HEK293 (cell line): ENCODE measurements around the gene PANX1.

ENCODE experiments used
- KLF8 ChIP-seq: fragments of 450-650 bp; formaldehyde crosslinking; IDR thresholded peaks from 2 replicates; pipeline ENCODE4 v1.5.1; 2016; ENCODE audit warnings: missing biosample characterization, missing genetic modification characterization
- OVOL3 ChIP-seq: fragments of 450-650 bp; formaldehyde crosslinking; IDR thresholded peaks from 2 replicates; pipeline ENCODE4 v1.5.1; 2016; ENCODE audit warnings: missing biosample characterization, missing genetic modification characterization
- WT1 ChIP-seq: fragments of 450-650 bp; formaldehyde crosslinking; IDR thresholded peaks from 2 replicates; pipeline ENCODE4 v1.5.1; 2016; ENCODE audit warnings: missing biosample characterization, missing genetic modification characterization
- YY2 ChIP-seq: fragments of 450-650 bp; formaldehyde crosslinking; IDR thresholded peaks from 2 replicates; pipeline ENCODE4 v1.5.1; 2016; ENCODE audit warnings: missing biosample characterization, missing genetic modification characterization
- ZBTB7A ChIP-seq: fragments of 450-650 bp; formaldehyde crosslinking; IDR thresholded peaks from 2 replicates; pipeline ENCODE4 v1.5.1; 2016; ENCODE audit warnings: low read depth, missing biosample characterization, missing genetic modification characterization
- ZIC2 ChIP-seq: fragments of 450-650 bp; formaldehyde crosslinking; IDR thresholded peaks from 2 replicates; pipeline ENCODE4 v1.5.1; 2016; ENCODE audit warnings: missing biosample characterization, missing genetic modification characterization
- ZNF132 ChIP-seq: fragments of 450-650 bp; formaldehyde crosslinking; IDR thresholded peaks from 2 replicates; pipeline ENCODE4 v1.5.1; 2017; ENCODE audit warnings: missing biosample characterization, missing genetic modification characterization, borderline replicate concordance
- ZNF155 ChIP-seq: fragments of 450-650 bp; formaldehyde crosslinking; IDR thresholded peaks from 2 replicates; pipeline ENCODE4 v1.5.1; 2016; ENCODE audit warnings: missing biosample characterization, missing genetic modification characterization
- ZNF184 ChIP-seq: fragments of 450-650 bp; IDR thresholded peaks from 2 replicates; pipeline ENCODE4 v1.5.1; 2018; ENCODE audit warnings: missing biosample characterization, mild to moderate bottlenecking, missing genetic modification characterization
- ZNF19 ChIP-seq: fragments of 450-650 bp; formaldehyde crosslinking; IDR thresholded peaks from 2 replicates; pipeline ENCODE4; 2016; ENCODE audit warnings: missing biosample characterization, missing genetic modification characterization, low read depth
- ZNF2 ChIP-seq: fragments of 450-650 bp; formaldehyde crosslinking; IDR thresholded peaks from 2 replicates; pipeline ENCODE4 v1.5.1; 2016; ENCODE audit warnings: missing biosample characterization, missing genetic modification characterization
- ZNF223 ChIP-seq: fragments of 450-650 bp; formaldehyde crosslinking; IDR thresholded peaks from 2 replicates; pipeline ENCODE4 v1.5.1; 2016; ENCODE audit warnings: missing biosample characterization, missing genetic modification characterization
- ZNF354C ChIP-seq: fragments of 450-650 bp; formaldehyde crosslinking; IDR thresholded peaks from 2 replicates; pipeline ENCODE4 v1.5.1; 2016; ENCODE audit warnings: missing biosample characterization, missing genetic modification characterization, low read depth, borderline replicate concordance
- ZNF37A ChIP-seq: fragments of 450-650 bp; IDR thresholded peaks from 2 replicates; pipeline ENCODE4 v1.5.1; 2018; ENCODE audit warnings: missing biosample characterization, missing genetic modification characterization
- ZNF391 ChIP-seq: fragments of 450-650 bp; formaldehyde crosslinking; IDR thresholded peaks from 2 replicates; pipeline ENCODE4 v1.5.1; 2016; ENCODE audit warnings: low read depth, missing biosample characterization, missing genetic modification characterization, borderline replicate concordance
- ZNF426 ChIP-seq: fragments of 450-650 bp; formaldehyde crosslinking; IDR thresholded peaks from 2 replicates; pipeline ENCODE4 v1.5.1; 2017; ENCODE audit warnings: missing biosample characterization, missing genetic modification characterization, mild to moderate bottlenecking, inconsistent platforms, moderate library complexity
- ZNF529 ChIP-seq: fragments of 450-650 bp; formaldehyde crosslinking; IDR thresholded peaks from 2 replicates; pipeline ENCODE4 v1.5.1; 2017; ENCODE audit warnings: missing genetic modification characterization, missing biosample characterization; ENCODE audit not compliant: insufficient replicate concordance
- ZNF549 ChIP-seq: fragments of 450-650 bp; IDR thresholded peaks from 2 replicates; pipeline ENCODE4 v1.5.1; 2018; ENCODE audit warnings: missing biosample characterization, missing genetic modification characterization, mild to moderate bottlenecking, inconsistent platforms, moderate library complexity
- ZNF558 ChIP-seq: fragments of 450-650 bp; formaldehyde crosslinking; IDR thresholded peaks from 2 replicates; pipeline ENCODE4 v1.5.1; 2016; ENCODE audit warnings: missing biosample characterization, missing genetic modification characterization
- ZNF560 ChIP-seq: fragments of 450-650 bp; formaldehyde crosslinking; IDR thresholded peaks from 2 replicates; pipeline ENCODE4 v1.5.1; 2017; ENCODE audit warnings: missing biosample characterization, missing genetic modification characterization, borderline replicate concordance
- ZNF600 ChIP-seq: fragments of 450-650 bp; formaldehyde crosslinking; IDR thresholded peaks from 2 replicates; pipeline ENCODE4 v1.5.1; 2016; ENCODE audit warnings: missing biosample characterization, missing genetic modification characterization
- ZNF610 ChIP-seq: fragments of 450-650 bp; formaldehyde crosslinking; IDR thresholded peaks from 2 replicates; pipeline ENCODE4 v1.5.1; 2016; ENCODE audit warnings: missing biosample characterization, missing genetic modification characterization, borderline replicate concordance
- ZNF629 ChIP-seq: fragments of 450-650 bp; formaldehyde crosslinking; IDR thresholded peaks from 2 replicates; pipeline ENCODE4 v1.5.1; 2017; ENCODE audit warnings: missing biosample characterization, missing genetic modification characterization
- ZNF707 ChIP-seq: fragments of 450-650 bp; formaldehyde crosslinking; IDR thresholded peaks from 2 replicates; pipeline ENCODE4 v1.5.1; 2016; ENCODE audit warnings: missing biosample characterization, missing genetic modification characterization
- ZNF785 ChIP-seq: fragments of 450-650 bp; formaldehyde crosslinking; IDR thresholded peaks from 2 replicates; pipeline ENCODE4 v1.5.1; 2016; ENCODE audit warnings: missing biosample characterization, missing genetic modification characterization
- ZSCAN30 ChIP-seq: fragments of 450-650 bp; IDR thresholded peaks from 2 replicates; pipeline ENCODE4 v1.5.1; 2018; ENCODE audit warnings: missing biosample characterization, mild to moderate bottlenecking, missing genetic modification characterization, moderate library complexity
- TF ChIP-seq, protein P1 (sequence below): fragments of 450-650 bp; formaldehyde crosslinking; IDR thresholded peaks from 2 replicates; pipeline ENCODE4 v1.5.1; 2017; ENCODE audit warnings: missing biosample characterization, missing genetic modification characterization
- TF ChIP-seq, protein P2 (sequence below): fragments of 450-650 bp; formaldehyde crosslinking; optimal IDR thresholded peaks from 2 replicates; pipeline ENCODE3; 2016; ENCODE audit warnings: missing biosample characterization, mild to moderate bottlenecking, missing genetic modification characterization
- TF ChIP-seq, protein P3 (sequence below): fragments of 450-650 bp; formaldehyde crosslinking; IDR thresholded peaks from 2 replicates; pipeline ENCODE4 v1.5.1; 2017; ENCODE audit warnings: missing biosample characterization, missing genetic modification characterization
- TF ChIP-seq, protein P4 (sequence below): fragments of 450-650 bp; formaldehyde crosslinking; IDR thresholded peaks from 2 replicates; pipeline ENCODE4; 2016; ENCODE audit warnings: missing biosample characterization, missing genetic modification characterization
- TF ChIP-seq, protein P5 (sequence below): fragments of 450-650 bp; formaldehyde crosslinking; IDR thresholded peaks from 2 replicates; pipeline ENCODE4 v1.5.1; 2017; ENCODE audit warnings: missing biosample characterization, missing genetic modification characterization
- TF ChIP-seq, protein P6 (sequence below): fragments of 450-650 bp; formaldehyde crosslinking; IDR thresholded peaks from 2 replicates; pipeline ENCODE4 v1.5.1; 2016; ENCODE audit warnings: missing biosample characterization, missing genetic modification characterization

The PANX1 gene

DNA sequence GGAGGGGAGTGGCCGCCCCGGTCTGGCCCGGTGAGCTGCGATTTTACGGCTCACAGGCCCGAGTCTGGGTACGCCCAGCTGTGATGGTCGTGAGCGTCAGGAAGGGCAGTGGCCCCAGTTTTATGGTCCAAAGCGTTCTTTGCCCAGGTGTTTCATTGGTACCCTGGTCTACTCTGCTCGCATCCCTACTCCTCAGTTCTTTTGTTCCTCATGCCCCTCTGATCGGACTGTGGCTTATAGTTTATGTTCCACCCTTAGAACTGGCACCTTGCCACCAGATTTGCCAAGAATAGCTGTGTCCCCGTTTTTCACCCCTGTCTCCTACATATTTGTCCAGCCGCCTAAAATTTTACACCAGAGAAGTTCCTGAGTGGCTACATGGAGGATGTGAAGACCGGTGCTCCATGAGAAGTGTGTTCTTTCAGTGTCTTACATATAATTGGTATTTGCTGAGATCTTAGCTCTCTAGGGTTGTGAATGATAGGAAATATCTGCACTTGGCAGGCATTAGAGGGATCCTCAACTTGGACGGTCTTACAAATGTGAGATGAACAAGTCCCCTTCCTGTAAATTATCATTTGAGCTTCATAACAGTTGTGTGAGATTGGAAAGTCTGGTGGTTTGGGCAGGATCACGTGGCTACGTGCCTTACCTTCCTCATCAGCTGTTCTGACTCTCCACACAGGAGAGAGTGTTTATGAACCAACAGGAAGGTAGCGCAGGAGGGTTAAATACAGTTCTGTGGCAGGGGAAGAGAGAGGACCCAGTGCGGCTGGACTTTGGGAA lies 1.1 kb downstream of the PANX1 start (continued):
- TF ChIP-seq YY2 (tag by site-specific recombination), result no peak
- no peak for TF ChIP-seq ZNF558 (tag by site-specific recombination)
- TF ChIP-seq, protein P1, sequence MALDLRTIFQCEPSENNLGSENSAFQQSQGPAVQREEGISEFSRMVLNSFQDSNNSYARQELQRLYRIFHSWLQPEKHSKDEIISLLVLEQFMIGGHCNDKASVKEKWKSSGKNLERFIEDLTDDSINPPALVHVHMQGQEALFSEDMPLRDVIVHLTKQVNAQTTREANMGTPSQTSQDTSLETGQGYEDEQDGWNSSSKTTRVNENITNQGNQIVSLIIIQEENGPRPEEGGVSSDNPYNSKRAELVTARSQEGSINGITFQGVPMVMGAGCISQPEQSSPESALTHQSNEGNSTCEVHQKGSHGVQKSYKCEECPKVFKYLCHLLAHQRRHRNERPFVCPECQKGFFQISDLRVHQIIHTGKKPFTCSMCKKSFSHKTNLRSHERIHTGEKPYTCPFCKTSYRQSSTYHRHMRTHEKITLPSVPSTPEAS (tag by site-specific recombination), result no peak
- TF ChIP-seq ZNF560 (tag by site-specific recombination), result no peak
- TF ChIP-seq, protein P2, sequence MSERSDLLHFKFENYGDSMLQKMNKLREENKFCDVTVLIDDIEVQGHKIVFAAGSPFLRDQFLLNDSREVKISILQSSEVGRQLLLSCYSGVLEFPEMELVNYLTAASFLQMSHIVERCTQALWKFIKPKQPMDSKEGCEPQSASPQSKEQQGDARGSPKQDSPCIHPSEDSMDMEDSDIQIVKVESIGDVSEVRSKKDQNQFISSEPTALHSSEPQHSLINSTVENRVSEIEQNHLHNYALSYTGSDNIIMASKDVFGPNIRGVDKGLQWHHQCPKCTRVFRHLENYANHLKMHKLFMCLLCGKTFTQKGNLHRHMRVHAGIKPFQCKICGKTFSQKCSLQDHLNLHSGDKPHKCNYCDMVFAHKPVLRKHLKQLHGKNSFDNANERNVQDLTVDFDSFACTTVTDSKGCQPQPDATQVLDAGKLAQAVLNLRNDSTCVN (tag by site-specific recombination), result no peak
- TF ChIP-seq, protein P3, sequence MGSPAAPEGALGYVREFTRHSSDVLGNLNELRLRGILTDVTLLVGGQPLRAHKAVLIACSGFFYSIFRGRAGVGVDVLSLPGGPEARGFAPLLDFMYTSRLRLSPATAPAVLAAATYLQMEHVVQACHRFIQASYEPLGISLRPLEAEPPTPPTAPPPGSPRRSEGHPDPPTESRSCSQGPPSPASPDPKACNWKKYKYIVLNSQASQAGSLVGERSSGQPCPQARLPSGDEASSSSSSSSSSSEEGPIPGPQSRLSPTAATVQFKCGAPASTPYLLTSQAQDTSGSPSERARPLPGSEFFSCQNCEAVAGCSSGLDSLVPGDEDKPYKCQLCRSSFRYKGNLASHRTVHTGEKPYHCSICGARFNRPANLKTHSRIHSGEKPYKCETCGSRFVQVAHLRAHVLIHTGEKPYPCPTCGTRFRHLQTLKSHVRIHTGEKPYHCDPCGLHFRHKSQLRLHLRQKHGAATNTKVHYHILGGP (tag by site-specific recombination), result no peak
- no peak for TF ChIP-seq ZNF549 (tag by site-specific recombination)
- TF ChIP-seq, protein P4, sequence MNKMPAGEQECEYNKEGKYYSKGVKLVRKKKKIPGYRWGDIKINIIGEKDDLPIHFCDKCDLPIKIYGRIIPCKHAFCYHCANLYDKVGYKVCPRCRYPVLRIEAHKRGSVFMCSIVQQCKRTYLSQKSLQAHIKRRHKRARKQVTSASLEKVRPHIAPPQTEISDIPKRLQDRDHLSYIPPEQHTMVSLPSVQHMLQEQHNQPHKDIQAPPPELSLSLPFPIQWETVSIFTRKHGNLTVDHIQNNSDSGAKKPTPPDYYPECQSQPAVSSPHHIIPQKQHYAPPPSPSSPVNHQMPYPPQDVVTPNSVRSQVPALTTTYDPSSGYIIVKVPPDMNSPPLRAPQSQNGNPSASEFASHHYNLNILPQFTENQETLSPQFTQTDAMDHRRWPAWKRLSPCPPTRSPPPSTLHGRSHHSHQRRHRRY, result no peak
- TF ChIP-seq, protein P5, sequence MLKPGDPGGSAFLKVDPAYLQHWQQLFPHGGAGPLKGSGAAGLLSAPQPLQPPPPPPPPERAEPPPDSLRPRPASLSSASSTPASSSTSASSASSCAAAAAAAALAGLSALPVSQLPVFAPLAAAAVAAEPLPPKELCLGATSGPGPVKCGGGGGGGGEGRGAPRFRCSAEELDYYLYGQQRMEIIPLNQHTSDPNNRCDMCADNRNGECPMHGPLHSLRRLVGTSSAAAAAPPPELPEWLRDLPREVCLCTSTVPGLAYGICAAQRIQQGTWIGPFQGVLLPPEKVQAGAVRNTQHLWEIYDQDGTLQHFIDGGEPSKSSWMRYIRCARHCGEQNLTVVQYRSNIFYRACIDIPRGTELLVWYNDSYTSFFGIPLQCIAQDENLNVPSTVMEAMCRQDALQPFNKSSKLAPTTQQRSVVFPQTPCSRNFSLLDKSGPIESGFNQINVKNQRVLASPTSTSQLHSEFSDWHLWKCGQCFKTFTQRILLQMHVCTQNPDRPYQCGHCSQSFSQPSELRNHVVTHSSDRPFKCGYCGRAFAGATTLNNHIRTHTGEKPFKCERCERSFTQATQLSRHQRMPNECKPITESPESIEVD, result no peak
- TF ChIP-seq, protein P6, sequence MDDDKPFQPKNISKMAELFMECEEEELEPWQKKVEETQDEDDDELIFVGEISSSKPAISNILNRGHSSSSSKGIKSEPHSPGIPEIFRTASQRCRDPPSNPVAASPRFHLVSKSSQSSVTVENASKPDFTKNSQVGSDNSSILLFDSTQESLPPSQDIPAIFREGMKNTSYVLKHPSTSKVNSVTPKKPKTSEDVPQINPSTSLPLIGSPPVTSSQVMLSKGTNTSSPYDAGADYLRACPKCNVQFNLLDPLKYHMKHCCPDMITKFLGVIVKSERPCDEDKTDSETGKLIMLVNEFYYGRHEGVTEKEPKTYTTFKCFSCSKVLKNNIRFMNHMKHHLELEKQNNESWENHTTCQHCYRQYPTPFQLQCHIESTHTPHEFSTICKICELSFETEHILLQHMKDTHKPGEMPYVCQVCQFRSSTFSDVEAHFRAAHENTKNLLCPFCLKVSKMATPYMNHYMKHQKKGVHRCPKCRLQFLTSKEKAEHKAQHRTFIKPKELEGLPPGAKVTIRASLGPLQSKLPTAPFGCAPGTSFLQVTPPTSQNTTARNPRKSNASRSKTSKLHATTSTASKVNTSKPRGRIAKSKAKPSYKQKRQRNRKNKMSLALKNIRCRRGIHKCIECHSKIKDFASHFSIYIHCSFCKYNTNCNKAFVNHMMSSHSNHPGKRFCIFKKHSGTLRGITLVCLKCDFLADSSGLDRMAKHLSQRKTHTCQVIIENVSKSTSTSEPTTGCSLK (tag by site-specific recombination), result no peak
- TF ChIP-seq ZNF223 (tag by site-specific recombination), result 0 out of 2 replicates have a peak, but pooled peaks have one; percentile 52
- 0 out of 2 replicates have a peak, but pooled peaks have one; percentile 2 for TF ChIP-seq ZNF391 (tag by site-specific recombination)
- TF ChIP-seq ZNF785, result no peak
- no peak for TF ChIP-seq ZNF155 (tag by site-specific recombination)
- TF ChIP-seq OVOL3 (tag by site-specific recombination), result no peak
- TF ChIP-seq ZNF37A (tag by site-specific recombination), result no peak
- peak; percentile 30; the same call in 1 of the 2 replicates for TF ChIP-seq KLF8 (tag by site-specific recombination)
- TF ChIP-seq ZNF629, result no peak
- no peak for TF ChIP-seq ZNF19
- TF ChIP-seq ZNF184 (tag by site-specific recombination), result no peak
- TF ChIP-seq ZNF2 (tag by site-specific recombination), result 0 out of 2 replicates have a peak, but pooled peaks have one; percentile 7
- TF ChIP-seq ZNF529, result no peak
- no peak for TF ChIP-seq ZNF132 (tag by site-specific recombination)
- no peak for TF ChIP-seq ZSCAN30 (tag by site-specific recombination)
- TF ChIP-seq ZNF610, result peak; percentile 60; the same call in 1 of the 2 replicates
- TF ChIP-seq ZNF707, result no peak
- TF ChIP-seq ZBTB7A (tag by site-specific recombination), result no peak
- TF ChIP-seq ZNF354C, result no peak
- TF ChIP-seq ZIC2, result no peak
- TF ChIP-seq ZNF426 (tag by site-specific recombination), result no peak
- TF ChIP-seq ZNF600 (tag by site-specific recombination), result peak; percentile 60
- no peak for TF ChIP-seq WT1 (tag by site-specific recombination)
